ENCODE measurements around the gene ACTR3C.
"Not testable (repeated sequence)": the region's sequence is repeated elsewhere in the genome, so short reads cannot be mapped to it uniquely, and the experiment has no call there.

ACTR3C gene

GRCh38 chr7:150312649-150313366, 10.5 kb downstream of the ACTR3C start:
- not testable (repeated sequence) for DNase-seq

- no peak for DNase-seq
Observed at GRCh38 chr7:150311711-150312110, 11.6 kb downstream of the ACTR3C start.

- no peak for DNase-seq
Observed at GRCh38 chr7:150311146-150311545, 12.2 kb downstream of the ACTR3C start.

GRCh38 chr7:150308575-150308974, 14.8 kb downstream of the ACTR3C start:
- no peak for DNase-seq

GRCh38 chr7:150307904-150308303, 15.4 kb downstream of the ACTR3C start:
- no peak for DNase-seq

- no peak for DNase-seq
Observed at GRCh38 chr7:150307129-150307528, 16.2 kb downstream of the ACTR3C start.

GRCh38 chr7:150306377-150306776, 17.0 kb downstream of the ACTR3C start:
- not testable (repeated sequence) for DNase-seq

GRCh38 chr7:150305903-150306284, 17.5 kb downstream of the ACTR3C start:
- not testable (repeated sequence) for DNase-seq

GRCh38 chr7:150305259-150305902, 18.0 kb downstream of the ACTR3C start:
- DNase-seq: not testable (repeated sequence)

- not testable (repeated sequence) for DNase-seq
Observed at GRCh38 chr7:150304499-150305258, 18.7 kb downstream of the ACTR3C start.

GRCh38 chr7:150302908-150303310, 20.4 kb downstream of the ACTR3C start:
- DNase-seq: not testable (repeated sequence)

- DNase-seq: not testable (repeated sequence)
Observed at GRCh38 chr7:150297978-150298377, 25.4 kb downstream of the ACTR3C start.

GRCh38 chr7:150296802-150297201, 26.5 kb downstream of the ACTR3C start:
- DNase-seq: not testable (repeated sequence)

- DNase-seq: not testable (repeated sequence)
Observed at GRCh38 chr7:150295614-150296013, 27.7 kb downstream of the ACTR3C start.

- DNase-seq: not testable (repeated sequence)
Observed at GRCh38 chr7:150295027-150295426, 28.3 kb downstream of the ACTR3C start.

- DNase-seq: not testable (repeated sequence)
Observed at GRCh38 chr7:150290317-150290716, 33.0 kb downstream of the ACTR3C start.

GRCh38 chr7:150288816-150289215, 34.5 kb downstream of the ACTR3C start:
- DNase-seq: not testable (repeated sequence)

- not testable (repeated sequence) for DNase-seq
Observed at GRCh38 chr7:150287815-150288214, 35.5 kb downstream of the ACTR3C start.

- peak; percentile 24 for DNase-seq
Observed at GRCh38 chr7:150285849-150286754, 37.2 kb downstream of the ACTR3C start.

- DNase-seq: not testable (repeated sequence)
Observed at GRCh38 chr7:150283608-150284007, 39.7 kb downstream of the ACTR3C start.

- DNase-seq: not testable (repeated sequence)
Observed at GRCh38 chr7:150283111-150283510, 40.2 kb downstream of the ACTR3C start.

GRCh38 chr7:150281681-150282403, 41.5 kb downstream of the ACTR3C start:
- DNase-seq: not testable (repeated sequence)
